HPDE6-E6E7 (cell line): ENCODE results near the gene MRI1.
"Not testable (repeated sequence)": the region's sequence is repeated elsewhere in the genome, so short reads cannot be mapped to it uniquely, and the experiment has no call there.

Source experiments
- DNase-seq: peaks from one replicate; pipeline ENCODE4 v3.0.0; 2011; ENCODE audit warnings: missing footprints; ENCODE audit errors: extremely low spot score

MRI1 gene

DNA sequence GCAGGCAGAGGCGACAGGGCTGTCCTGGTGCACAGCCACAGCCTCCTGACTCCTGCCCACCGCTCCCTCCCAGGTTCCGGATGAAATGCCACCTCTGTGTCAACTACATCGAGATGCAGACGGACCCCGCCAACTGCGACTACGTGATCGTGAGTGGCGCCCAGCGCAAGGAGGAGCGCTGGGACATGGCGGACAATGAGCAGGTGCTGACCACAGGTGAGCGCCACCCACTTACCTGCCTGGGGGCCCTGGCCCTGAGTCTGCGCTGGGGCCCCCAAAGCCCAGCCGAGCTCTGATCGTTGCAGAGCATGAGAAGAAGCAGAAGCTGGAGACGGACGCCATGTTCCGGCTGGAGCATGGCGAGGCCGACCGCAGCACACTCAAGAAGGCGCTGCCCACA lies 5.5 kb upstream of the MRI1 start:
- no peak for DNase-seq

DNA sequence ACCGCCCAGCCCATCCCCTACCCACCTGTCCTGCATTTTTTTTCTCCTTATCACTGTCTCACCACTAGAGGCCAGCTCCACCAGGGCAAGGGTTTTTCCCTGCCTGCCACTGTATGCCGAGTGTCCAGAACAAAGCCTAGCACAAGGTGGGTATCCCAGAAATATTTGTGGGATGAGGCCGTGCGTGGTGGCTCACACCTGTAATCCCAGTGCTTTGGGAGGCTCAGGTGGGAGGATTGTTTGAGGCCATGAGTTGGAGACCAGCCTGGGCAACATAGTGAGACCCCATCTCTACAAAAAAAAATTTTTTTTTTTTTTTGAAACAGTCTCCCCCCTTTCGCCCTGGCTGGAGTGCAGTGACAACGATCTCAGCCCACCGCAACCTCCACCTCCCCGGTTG lies 2.9 kb upstream of the MRI1 start:
- no peak for DNase-seq

GRCh38 chr19:13762635-13763235 lies 1.6 kb upstream of the MRI1 start:
- no peak for DNase-seq

GRCh38 chr19:13763265-13763664 lies 1.1 kb upstream of the MRI1 start:
- DNase-seq, result no peak

DNA sequence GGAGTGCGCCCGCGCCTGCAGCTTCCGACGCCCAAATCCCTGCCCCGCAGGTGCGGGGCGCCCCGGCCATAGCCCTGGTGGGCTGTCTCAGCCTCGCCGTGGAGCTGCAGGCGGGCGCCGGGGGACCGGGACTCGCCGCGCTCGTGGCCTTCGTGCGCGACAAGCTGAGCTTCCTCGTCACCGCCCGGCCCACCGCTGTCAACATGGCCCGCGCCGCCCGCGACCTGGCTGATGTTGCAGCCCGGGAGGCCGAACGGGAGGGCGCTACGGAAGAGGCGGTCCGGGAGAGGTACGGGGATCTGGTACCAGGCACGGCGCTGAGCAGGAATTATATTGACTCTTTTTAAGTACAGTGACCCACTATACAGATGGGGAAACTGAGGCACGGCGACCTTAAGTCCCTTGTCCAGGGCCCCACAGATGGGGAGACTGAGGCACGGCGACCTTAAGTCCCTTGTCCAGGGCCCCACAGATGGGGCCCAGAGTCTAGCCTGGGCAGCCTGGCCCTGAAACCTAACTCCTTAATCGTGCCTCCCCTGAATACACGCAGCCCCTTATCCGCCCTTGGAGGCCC lies 586 bp downstream of the MRI1 start:
- DNase-seq, result no peak

GRCh38 chr19:13765395-13766094 lies 1.2 kb downstream of the MRI1 start:
- no peak for DNase-seq

- DNase-seq, result no peak
These were observed 1.8 kb downstream of the MRI1 start for GRCh38 chr19:13766095-13766481.

DNA sequence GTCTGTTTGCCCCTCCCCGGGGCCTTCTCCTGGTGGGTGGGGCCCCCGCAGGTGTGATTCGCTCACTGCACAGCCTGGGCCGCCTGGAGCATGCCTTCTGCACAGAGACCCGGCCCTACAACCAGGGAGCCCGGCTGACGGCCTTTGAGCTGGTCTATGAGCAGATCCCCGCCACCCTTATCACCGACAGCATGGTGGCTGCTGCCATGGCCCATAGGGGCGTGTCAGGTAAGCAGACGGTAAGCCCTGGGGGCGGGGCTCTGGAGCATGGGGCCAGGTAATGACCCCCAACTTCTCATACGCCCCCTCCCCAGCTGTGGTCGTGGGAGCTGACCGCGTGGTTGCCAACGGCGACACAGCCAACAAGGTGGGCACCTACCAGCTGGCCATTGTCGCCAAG lies 4.2 kb downstream of the MRI1 start:
- DNase-seq, result no peak

GRCh38 chr19:13770013-13770635 lies 5.8 kb downstream of the MRI1 start:
- no peak for DNase-seq

- DNase-seq, result peak; percentile 96
These were observed 10.2 kb downstream of the MRI1 start, which contains the start of gene C19orf53 for GRCh38 chr19:13774217-13775191. Gene C19orf53, plus strand, starts transcription at chr19:13774456. Its CDS starts 22 bp downstream, at chr19:13774478.

DNA sequence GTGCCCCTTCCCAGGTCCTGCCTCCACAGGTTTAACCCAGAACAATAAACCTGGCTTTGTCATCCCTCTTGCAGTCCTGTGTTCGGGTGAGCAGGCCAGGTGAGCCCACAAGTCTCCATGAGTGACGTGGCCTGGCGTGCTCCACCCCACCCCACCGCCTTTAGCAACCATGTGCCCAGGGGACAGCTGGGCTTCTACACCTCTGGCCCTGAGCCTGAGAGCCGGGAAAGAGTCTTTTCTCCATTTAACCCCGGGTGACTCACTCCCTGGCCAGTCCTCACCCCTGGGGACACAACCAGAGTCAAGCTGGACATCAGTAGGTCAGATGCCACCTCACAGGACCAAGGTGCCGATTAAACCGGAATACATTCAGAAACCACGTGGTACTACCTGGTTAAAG lies 14.1 kb downstream of the MRI1 start:
- no peak for DNase-seq

DNA sequence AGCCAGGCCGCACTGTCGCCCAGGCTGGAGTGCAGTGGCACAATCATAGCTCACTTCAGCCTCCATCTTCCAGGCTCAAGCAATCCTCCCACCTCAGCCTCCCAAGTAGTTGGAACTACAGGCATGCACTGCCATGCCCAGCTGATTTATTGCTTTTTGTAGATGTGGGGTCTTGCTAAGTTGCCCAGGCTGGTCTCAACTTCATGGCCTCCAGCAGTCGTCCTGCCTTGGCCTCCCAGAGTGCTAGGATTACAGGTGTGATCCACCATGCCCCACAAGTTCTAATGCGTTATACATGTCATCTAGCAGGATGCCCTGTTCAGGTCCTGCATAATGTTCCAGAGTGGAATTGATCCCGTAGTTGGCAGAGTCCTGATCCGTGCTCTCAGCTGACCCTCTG lies 14.5 kb downstream of the MRI1 start:
- DNase-seq, result no peak

- DNase-seq, result not testable (repeated sequence)
These were observed 15.5 kb downstream of the MRI1 start for GRCh38 chr19:13779794-13780193.

DNA sequence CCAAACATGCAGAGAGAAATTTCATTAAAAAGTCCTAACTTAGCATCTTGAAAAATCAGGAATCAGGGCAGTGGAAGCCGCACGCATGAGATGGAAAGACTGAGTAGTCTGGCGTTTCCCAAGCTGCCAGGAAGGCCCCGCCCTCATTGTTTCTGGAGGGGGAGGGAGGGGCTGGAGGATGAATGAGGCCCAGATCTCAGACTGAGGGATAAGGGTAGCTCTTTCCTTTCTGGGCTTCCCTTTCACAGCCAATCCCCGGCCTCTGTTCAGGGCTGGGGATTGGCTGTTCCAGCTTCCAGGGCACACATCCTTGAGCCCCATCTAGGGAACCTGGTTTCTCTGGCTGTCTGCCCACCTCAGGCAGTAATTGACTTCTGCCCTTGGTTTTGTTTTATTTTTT lies 17.2 kb downstream of the MRI1 start:
- peak; percentile 62 for DNase-seq

DNA sequence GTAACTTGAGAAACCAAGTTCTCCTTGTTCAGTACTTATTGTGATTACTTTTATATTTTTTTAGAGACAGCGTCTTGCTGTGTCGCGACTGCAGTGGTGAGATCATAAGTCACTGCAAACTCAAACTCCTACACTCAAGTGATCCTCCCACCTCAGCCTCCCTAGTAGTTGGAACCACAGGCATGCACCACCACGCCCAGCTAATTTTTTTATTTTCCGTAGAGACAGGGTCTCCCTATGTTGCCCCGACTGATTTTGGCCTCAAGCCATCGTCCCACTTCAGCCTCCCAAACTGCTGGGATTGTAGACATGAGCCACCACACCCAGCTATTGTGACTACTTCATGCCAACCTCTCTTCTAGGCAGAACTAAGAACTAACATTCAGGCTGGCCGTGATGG lies 18.2 kb downstream of the MRI1 start:
- DNase-seq, result no peak

DNA sequence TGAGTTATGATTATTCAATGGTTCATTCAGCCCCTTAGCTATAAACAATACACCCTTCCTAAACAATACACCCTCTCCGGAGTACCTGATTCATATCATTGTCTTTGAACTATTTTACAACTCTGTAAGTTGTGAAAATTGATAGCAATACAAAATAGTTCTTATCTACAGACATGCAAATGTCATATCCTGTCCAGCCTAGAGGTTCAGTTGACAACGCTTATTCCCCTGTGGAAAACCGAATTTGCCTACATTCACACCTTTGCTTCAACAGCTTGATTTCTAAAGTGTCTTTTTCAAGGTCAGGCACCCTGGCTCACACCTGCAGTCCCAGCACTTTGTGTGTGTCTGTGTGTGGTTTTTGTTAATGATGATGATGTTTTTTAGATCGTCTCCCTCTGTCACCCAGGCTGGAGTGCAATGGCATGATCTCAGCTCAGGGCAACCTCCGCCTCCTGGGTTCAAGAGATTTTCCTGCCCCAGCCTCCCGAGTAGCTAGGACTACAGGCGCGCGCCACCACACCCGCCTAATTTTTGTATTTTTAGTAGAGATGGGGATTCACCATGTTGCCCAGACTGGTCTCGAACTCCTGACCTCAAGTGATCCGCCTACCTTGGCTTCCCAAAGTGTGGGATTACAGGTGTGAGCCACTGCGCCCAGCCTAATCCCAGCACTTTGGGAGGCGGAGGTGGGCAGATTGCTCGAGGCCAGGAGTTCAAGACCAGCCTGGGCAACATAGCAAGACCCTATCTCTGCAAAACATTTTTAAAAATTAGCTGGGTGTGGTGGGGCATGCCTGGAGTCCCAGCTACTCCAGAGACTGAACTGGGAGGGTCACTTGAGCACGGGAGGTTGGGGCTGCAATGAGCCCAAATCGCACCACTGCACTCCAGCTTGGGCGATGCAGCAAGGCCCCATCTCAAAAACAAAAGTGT lies 19.5 kb downstream of the MRI1 start:
- DNase-seq, result no peak

GRCh38 chr19:13784731-13785452 lies 20.6 kb downstream of the MRI1 start:
- no peak for DNase-seq

DNA sequence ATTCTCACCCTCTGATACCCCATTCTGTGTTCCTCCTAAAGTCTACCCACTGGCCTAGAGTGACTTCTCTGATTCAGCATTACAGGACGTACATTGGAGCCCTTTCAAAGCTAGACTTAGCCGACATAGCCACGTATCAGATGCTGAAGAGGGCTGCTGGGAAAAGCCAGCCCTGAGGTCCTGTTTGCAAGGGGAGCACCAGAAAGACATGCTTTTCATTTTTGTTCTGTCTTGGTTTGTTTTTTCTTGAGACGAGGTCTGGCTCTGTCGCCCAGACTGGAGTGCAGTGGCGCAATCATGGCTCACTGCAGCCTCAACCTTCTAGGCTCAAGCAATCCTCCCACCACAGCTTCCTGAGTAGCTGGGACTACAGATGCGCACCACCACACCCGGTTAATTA lies 24.7 kb downstream of the MRI1 start:
- DNase-seq, result no peak

DNA sequence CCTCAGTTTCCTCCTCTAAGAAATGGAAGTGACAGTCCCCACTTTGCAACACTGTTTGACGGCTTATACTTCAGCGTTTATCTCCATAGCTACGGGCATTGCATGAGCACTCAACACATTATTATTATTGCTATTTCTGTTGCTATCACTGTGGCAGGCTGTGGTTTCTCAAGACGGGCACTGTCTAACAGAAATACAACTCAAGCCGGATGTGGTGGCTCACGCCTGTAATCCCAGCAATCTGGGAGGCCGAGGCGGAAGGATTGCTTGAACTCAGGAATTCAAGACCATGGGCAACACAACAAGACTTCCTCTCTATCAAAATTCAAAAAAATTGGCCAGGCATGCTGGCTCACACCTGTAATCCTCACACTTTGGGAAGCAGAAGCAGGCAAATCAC lies 26.0 kb downstream of the MRI1 start:
- no peak for DNase-seq

GRCh38 chr19:13793317-13793716 lies 29.0 kb downstream of the MRI1 start:
- DNase-seq, result not testable (repeated sequence)
